SK-N-SH (cell line): ENCODE measurements around the gene ZEB2. TPM values are rescaled to one million over a fixed set of nuclear protein-coding genes. Genes with fewer than 3 reads are reported as not detected.

Experiments
- CTCF ChIA-PET: fragments of 300-600, 350-600 bp; formaldehyde crosslinking; extraction: SDS; loops from one replicate; lab custom pipeline; 2021; lab: Yijun Ruan, JAX
- POLR2A ChIA-PET: fragments of 350-600 bp; sonication (Branson Sonifier 250); formaldehyde crosslinking; extraction: SDS; loops from one replicate; lab custom pipeline; 2020; ENCODE audit warnings: antibody characterized with exemption, inconsistent platforms; lab: Yijun Ruan, JAX
- DNase-seq: peaks from one replicate; pipeline ENCODE4 v3.0.0; 2012
- H2AFZ ChIP-seq: fragments of 200-600 bp; sonication (generic); 2 replicates; pipeline ENCODE4 v1.8.1; 2016; ENCODE audit warnings: antibody characterized with exemption, mild to moderate bottlenecking, low read depth
- H3F3A ChIP-seq: fragments of 200-600 bp; sonication (generic); replicated peaks from 2 replicates; pipeline ENCODE3; 2016; ENCODE audit warnings: antibody characterized with exemption, mild to moderate bottlenecking; ENCODE audit not compliant: insufficient read depth
- H3K27ac ChIP-seq, 2 experiments: fragments of 200-500 bp in 1 of 2; fragments of 200-600 bp in 1 of 2; sonication (Bioruptor generic) in 1 of 2; sonication (generic), shearing (Covaris generic) in 1 of 2; 2 replicates each; pipeline versions ENCODE4 v1.5.1 to v1.6.1; 2014 to 2016; ENCODE audit warnings: low read depth in 2 of 2, inconsistent platforms in 1 of 2, low read length in 1 of 2, mild to moderate bottlenecking in 1 of 2, mixed read lengths in 1 of 2
- H3K27me3 ChIP-seq: fragments of 200-600 bp; sonication (generic), shearing (Covaris generic); 2 replicates; pipeline ENCODE4 v1.6.1; 2016; ENCODE audit warnings: mixed run types; ENCODE audit not compliant: insufficient read depth
- H3K36me3 ChIP-seq, 2 experiments: fragments of 200-500 bp in 1 of 2; fragments of 200-600 bp in 1 of 2; sonication (Bioruptor generic) in 1 of 2; sonication (generic) in 1 of 2; replicated peaks in 1 of 2; 2 replicates each; pipeline versions ENCODE3 to v1.5.1; 2014 to 2016; ENCODE audit warnings: low read length in 1 of 2, mild to moderate bottlenecking in 1 of 2; ENCODE audit not compliant: insufficient read depth in 2 of 2, control insufficient read depth in 1 of 2
- H3K4me1 ChIP-seq, 2 experiments: fragments of 200-500 bp in 1 of 2; fragments of 200-600 bp in 1 of 2; sonication (Bioruptor generic) in 1 of 2; sonication (generic), shearing (Covaris generic) in 1 of 2; 2 replicates each; pipeline versions ENCODE4 v1.5.1 to v1.6.1; 2014 to 2016; ENCODE audit warnings: low read depth in 1 of 2, low read length in 1 of 2, mixed run types in 1 of 2; ENCODE audit not compliant: insufficient read depth in 2 of 2, control insufficient read depth in 1 of 2
- H3K4me2 ChIP-seq: fragments of 200-600 bp; sonication (generic), shearing (Covaris generic); 2 replicates; pipeline ENCODE4 v1.6.1; 2017; ENCODE audit warnings: mixed run types
- H3K4me3 ChIP-seq, 2 experiments: fragments of 200-500 bp in 1 of 2; fragments of 200-600 bp in 1 of 2; sonication (Bioruptor generic) in 1 of 2; sonication (generic), shearing (Covaris generic) in 1 of 2; 2 replicates each; pipeline versions ENCODE4 v1.5.1 to v1.8.1; 2014 to 2016; ENCODE audit warnings: low read depth in 2 of 2, inconsistent platforms in 1 of 2, low read length in 1 of 2, mild to moderate bottlenecking in 1 of 2, mixed read lengths in 1 of 2, moderate library complexity in 1 of 2
- H3K79me2 ChIP-seq: fragments of 200-600 bp; sonication (generic); 2 replicates; pipeline ENCODE4 v1.8.1; 2017; ENCODE audit warnings: mild to moderate bottlenecking; ENCODE audit not compliant: insufficient read depth
- H3K9ac ChIP-seq: fragments of 200-600 bp; sonication (generic); 2 replicates; pipeline ENCODE4 v1.6.1; 2017; ENCODE audit warnings: mixed run types
- H3K9me2 ChIP-seq: fragments of 200-600 bp; sonication (generic); 2 replicates; pipeline ENCODE4 v1.6.1; 2017; ENCODE audit warnings: mixed run types
- H3K9me3 ChIP-seq: fragments of 200-600 bp; sonication (generic); 2 replicates; pipeline ENCODE4 v1.6.1; 2017; ENCODE audit warnings: mixed run types, mild to moderate bottlenecking, moderate library complexity
- H4K20me1 ChIP-seq: fragments of 200-600 bp; sonication (generic); 2 replicates; pipeline ENCODE4 v1.6.1; 2017; ENCODE audit warnings: mild to moderate bottlenecking, mixed run types; ENCODE audit not compliant: insufficient read depth
- FOXJ3 ChIP-seq: sonication (generic); formaldehyde crosslinking; IDR thresholded peaks from 2 replicates; pipeline ENCODE4 v1.5.1; 2020; ENCODE audit warnings: mild to moderate bottlenecking, missing genetic modification reagents
- GABPA ChIP-seq: IDR thresholded peaks from 2 replicates; pipeline ENCODE4 v1.4.0; 2012; ENCODE audit warnings: low read depth, mild to moderate bottlenecking
- MEF2A ChIP-seq: IDR thresholded peaks from 2 replicates; pipeline ENCODE4 v1.4.0; 2012; ENCODE audit warnings: low read depth, borderline replicate concordance
- PBX3 ChIP-seq: IDR thresholded peaks from 2 replicates; pipeline ENCODE4; 2012
- POLR2AphosphoS5 ChIP-seq: IDR thresholded peaks from 2 replicates; pipeline ENCODE4 v1.6.1; 2012; ENCODE audit warnings: low read depth, low read length
- RCOR1 ChIP-seq: fragments of 150-350 bp; IDR thresholded peaks from 2 replicates; pipeline ENCODE4 v1.6.1; 2017; ENCODE audit warnings: antibody characterized with exemption, low read length
- RXRA ChIP-seq: IDR thresholded peaks from 2 replicates; pipeline ENCODE4 v1.4.0; 2012; ENCODE audit warnings: low read depth, mild to moderate bottlenecking, borderline replicate concordance
- TAF1 ChIP-seq: IDR thresholded peaks from 2 replicates; pipeline ENCODE4 v1.6.1; 2012; ENCODE audit warnings: low read depth, mild to moderate bottlenecking, low read length, moderate library complexity, borderline replicate concordance
- TEAD4 ChIP-seq: IDR thresholded peaks from 2 replicates; pipeline ENCODE4 v1.4.0; 2012; ENCODE audit warnings: mild to moderate bottlenecking, borderline replicate concordance; ENCODE audit not compliant: insufficient read depth
- YY1 ChIP-seq: IDR thresholded peaks from 2 replicates; pipeline ENCODE4 v1.4.0; 2012; ENCODE audit warnings: low read depth, mild to moderate bottlenecking
- WGBS: methylation state at CpG from one replicate; pipeline ENCODE4 v1.1.6; 2017; ENCODE audit warnings: low lambda C conversion rate; 5-methylcytosine and 5-hydroxymethylcytosine counted together
- polyA plus RNA-seq, 3 experiments: library from polyadenylated mRNA; depleted of rRNA; stranded (reverse); fragments of >200 nt; gene quantifications; 2 replicates each; pipeline ENCODE4 v1.2.3, GENCODE V29; 2012

ZEB2 gene
- polyA plus RNA-seq, 1 of the 3 experiments (the other 2 are of a cell fraction) = 16.3 TPM

GRCh38 chr2:144475569-144476275 is 44.2 kb downstream of the ZEB2 start:
- DNase-seq = no peak
- peaks cover 76% of the 10 kb centered on the region for H3K79me2 ChIP-seq
- peaks cover 10% of the 10 kb centered on the region for H3F3A ChIP-seq
- no peak overlapping the region for H3K9ac ChIP-seq
- H4K20me1 ChIP-seq = peaks cover 40% of the 10 kb centered on the region
- WGBS = 97% methylated on average over 6 of the region's 6 CpGs
- H2AFZ ChIP-seq = no peak overlapping the region
- no peaks in the 10 kb centered on the region for H3K27me3 ChIP-seq
- POLR2A ChIA-PET = no interaction called here
- no peaks in the 10 kb centered on the region for H3K9me2 ChIP-seq
- H3K9me3 ChIP-seq = no peaks in the 10 kb centered on the region
- H3K4me3 ChIP-seq = no peak overlapping the region
- H3K27ac ChIP-seq = no peak overlapping the region
- no peak for TF ChIP-seq POLR2AphosphoS5
- TF ChIP-seq MEF2A = no peak
- TF ChIP-seq RCOR1 = no peak
- no peak for TF ChIP-seq YY1
- TF ChIP-seq GABPA = no peak
- TF ChIP-seq TEAD4 = no peak
- no peak for TF ChIP-seq PBX3
- TF ChIP-seq TAF1 = no peak
- TF ChIP-seq FOXJ3 (CRISPR knock-in tag) = no peak
- peaks cover 11 to 20% of the 10 kb centered on the region in 2 experiments for H3K36me3 ChIP-seq
- CTCF ChIA-PET = interaction anchor here (1.5 kb wide), 1 partner anchor 14 kb away, joined by 3 read pairs; no protein-coding TSS in a partner anchor
- H3K4me2 ChIP-seq = no peak overlapping the region
- peaks cover 8 to 11% of the 10 kb centered on the region in 2 experiments; a peak in 3 of 4 replicates for H3K4me1 ChIP-seq

- ChIA-PET POLR2A (interaction anchor here (0.6 kb wide), 1 partner anchor 577 kb away, joined by 3 read pairs; no protein-coding TSS in a partner anchor), CTCF (no interaction called here)
- H3K4me2 ChIP-seq = no peak overlapping the region
- no peak overlapping the region for H3K27ac ChIP-seq
- H3K9me2 ChIP-seq = no peaks in the 10 kb centered on the region
- H2AFZ ChIP-seq = no peak overlapping the region
- DNase-seq = no peak
- H3K27me3 ChIP-seq = no peaks in the 10 kb centered on the region
- no peak overlapping the region for H3K9ac ChIP-seq
- 95% methylated on average over 2 of the region's 2 CpGs for WGBS
- peaks cover 11 to 18% of the 10 kb centered on the region in 2 experiments for H3K36me3 ChIP-seq
- no peak for TF ChIP-seq PBX3
- no peak for TF ChIP-seq RXRA
- no peak for TF ChIP-seq TEAD4
- H3F3A ChIP-seq = peaks cover 8% of the 10 kb centered on the region
- peaks cover 14 to 15% of the 10 kb centered on the region in 2 experiments; a peak in 3 of 4 replicates for H3K4me1 ChIP-seq
- H3K9me3 ChIP-seq = no peaks in the 10 kb centered on the region
- no peak overlapping the region for H3K4me3 ChIP-seq
- H4K20me1 ChIP-seq = peaks cover 41% of the 10 kb centered on the region
- H3K79me2 ChIP-seq = peaks cover 77% of the 10 kb centered on the region
Measured at GRCh38 chr2:144475044-144475443, 44.9 kb downstream of the ZEB2 start.
